DMS79 (cell line): ENCODE measurements around the gene PYROXD2.
A peak's percentile ranks its signal among the peaks of the same experiment; 100 is the strongest.

Experiments used
- DNase-seq: peaks from one replicate; lab custom pipeline; 2025; lab: John Stamatoyannopoulos, UW

Gene PYROXD2

GRCh38 chr10:98414932-98415730 is at the start of gene PYROXD2:
TSS of gene PYROXD2 (minus strand) at chr10:98415182. CDS start at chr10:98415135, 47 bp downstream.
- DNase-seq, result peak; percentile 70

- DNase-seq, result no peak
Observed at GRCh38 chr10:98463976-98464754, 49.2 kb upstream of the PYROXD2 start.

GRCh38 chr10:98463016-98463415 is 48.0 kb upstream of the PYROXD2 start:
- DNase-seq, result no peak

GRCh38 chr10:98461500-98461842 is 46.5 kb upstream of the PYROXD2 start:
- no peak for DNase-seq

GRCh38 chr10:98460837-98461499 is 46.0 kb upstream of the PYROXD2 start:
- no peak for DNase-seq

GRCh38 chr10:98458809-98459784 is 44.1 kb upstream of the PYROXD2 start:
- DNase-seq, result no peak

GRCh38 chr10:98457721-98458120 is 42.7 kb upstream of the PYROXD2 start:
- DNase-seq, result no peak

- no peak for DNase-seq
Observed at GRCh38 chr10:98456686-98457482, 41.9 kb upstream of the PYROXD2 start.

- no peak for DNase-seq
Observed at GRCh38 chr10:98456043-98456570, 41.1 kb upstream of the PYROXD2 start.

- no peak for DNase-seq
Observed at GRCh38 chr10:98453729-98454128, 38.7 kb upstream of the PYROXD2 start.

- DNase-seq, result no peak
Observed at GRCh38 chr10:98450618-98451017, 35.6 kb upstream of the PYROXD2 start.

GRCh38 chr10:98449287-98449686 is 34.3 kb upstream of the PYROXD2 start:
- DNase-seq, result no peak

GRCh38 chr10:98446661-98447221 is 31.8 kb upstream of the PYROXD2 start, which contains the start of gene HPS1:
TSS of gene HPS1 (minus strand) at chr10:98446935. CDS start at chr10:98443240, 3,695 bp downstream.
- peak; percentile 12 for DNase-seq

- no peak for DNase-seq
Observed at GRCh38 chr10:98446151-98446660, 31.2 kb upstream of the PYROXD2 start.

- no peak for DNase-seq
Observed at GRCh38 chr10:98445200-98445812, 30.3 kb upstream of the PYROXD2 start.

GRCh38 chr10:98444314-98445006 is 29.5 kb upstream of the PYROXD2 start:
- DNase-seq, result no peak

GRCh38 chr10:98438715-98439114 is 23.7 kb upstream of the PYROXD2 start:
- no peak for DNase-seq

GRCh38 chr10:98436704-98437103 is 21.7 kb upstream of the PYROXD2 start:
- no peak for DNase-seq

GRCh38 chr10:98435178-98435577 is 20.2 kb upstream of the PYROXD2 start:
- DNase-seq, result no peak
